Embryonic facial prominence (tissue), 1 donor: ENCODE measurements around the gene PIP4P1.
A peak's percentile ranks its signal among the peaks of the same experiment; 100 is the strongest.

Source experiments
- DNase-seq: peaks from one replicate; pipeline ENCODE4 v3.0.0-alpha.2; 2016; ENCODE audit errors: extremely low spot score

PIP4P1 gene

GRCh38 chr14:20436363-20436755, 24.9 kb downstream of the PIP4P1 start:
- DNase-seq: no peak

DNA sequence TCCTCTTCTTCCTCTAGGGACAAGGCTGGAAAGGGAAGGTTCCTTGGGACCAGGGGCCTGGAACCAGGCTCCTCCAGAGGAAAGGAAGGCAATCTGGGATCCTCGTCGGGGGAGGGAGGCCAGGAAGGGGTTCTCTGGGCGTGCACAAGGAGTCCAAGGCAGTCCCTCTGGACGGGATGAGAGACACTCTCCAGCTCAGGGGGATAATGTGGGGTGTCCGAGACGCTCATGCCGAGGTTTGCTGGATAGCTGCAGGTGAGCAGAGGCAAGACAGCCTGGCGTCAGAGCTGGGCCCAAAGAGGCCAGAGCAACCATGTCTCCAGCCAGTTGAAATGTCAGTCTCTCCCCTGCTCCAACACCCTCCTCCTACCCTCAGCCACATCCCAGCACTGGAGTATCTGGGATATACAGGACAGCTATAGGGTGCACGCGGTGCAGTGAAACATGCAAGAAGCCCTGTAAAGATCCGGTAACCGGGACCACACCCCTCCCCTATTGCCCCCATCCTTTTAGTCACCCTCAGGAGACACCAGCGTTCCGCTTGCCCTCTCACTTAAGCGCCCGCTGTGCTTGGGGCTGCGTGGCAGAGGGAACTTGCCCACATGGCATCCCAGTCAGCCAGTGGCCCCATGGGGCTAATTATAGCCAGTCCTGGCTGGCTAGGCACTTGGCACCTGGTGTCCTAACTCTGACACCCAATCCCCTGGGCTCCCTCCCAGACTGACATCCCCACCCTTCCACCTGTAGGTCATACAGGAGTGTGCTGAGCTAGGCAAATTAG, 25.5 kb downstream of the PIP4P1 start, which contains the start of gene KLHL33:
Gene KLHL33, minus strand, starts transcription at position 585 of the 781 bp plus-strand sequence. Its CDS starts 355 bp downstream, at position 230.
- no peak for DNase-seq

DNA sequence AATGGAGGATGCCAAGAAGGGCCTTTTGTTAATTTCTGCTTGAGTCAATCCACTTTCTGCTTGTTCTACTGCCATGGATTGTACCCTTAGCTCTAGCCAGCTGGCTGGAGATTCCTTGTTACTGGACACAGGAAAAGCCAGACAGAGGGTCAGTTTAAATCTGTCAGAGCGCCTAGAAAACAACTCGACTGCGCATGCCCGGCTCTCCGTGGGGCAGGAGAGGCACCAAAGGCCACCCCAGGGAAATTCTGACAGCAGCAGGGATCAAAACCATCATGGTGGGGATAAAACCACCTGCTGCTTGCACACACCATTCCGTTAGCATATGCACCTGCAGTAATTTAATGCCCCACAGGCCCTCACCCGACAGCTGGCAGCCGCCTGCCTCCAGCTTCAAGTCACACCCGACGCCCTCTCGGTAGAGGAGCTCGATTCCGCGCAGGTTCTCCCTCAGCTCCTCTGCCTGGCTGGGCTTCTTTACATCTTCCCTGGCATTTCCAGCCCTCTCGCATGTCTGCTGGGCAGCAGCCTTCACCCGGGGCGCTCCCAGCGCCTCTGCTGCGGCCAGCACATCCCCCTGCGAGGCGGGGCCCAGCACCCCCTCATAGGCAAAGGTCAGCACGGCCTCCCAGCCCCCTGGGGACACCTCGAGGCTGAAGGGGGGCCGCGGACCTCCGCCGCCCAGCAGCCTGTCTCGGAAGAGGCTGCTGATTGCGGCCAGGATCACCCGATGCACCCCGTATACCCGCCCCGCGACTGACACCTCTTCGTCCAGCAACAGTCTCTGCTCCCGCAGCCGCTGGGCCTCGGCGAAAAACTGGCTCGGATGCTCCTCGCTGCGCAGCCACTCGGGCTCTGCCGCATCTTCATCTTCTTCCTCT, 26.3 kb downstream of the PIP4P1 start:
- DNase-seq: no peak

GRCh38 chr14:20429801-20430669, 31.2 kb downstream of the PIP4P1 start:
- DNase-seq: no peak

- DNase-seq: no peak
These were observed 32.4 kb downstream of the PIP4P1 start for GRCh38 chr14:20428802-20429201.

GRCh38 chr14:20428010-20428365, 33.2 kb downstream of the PIP4P1 start:
- no peak for DNase-seq

DNA sequence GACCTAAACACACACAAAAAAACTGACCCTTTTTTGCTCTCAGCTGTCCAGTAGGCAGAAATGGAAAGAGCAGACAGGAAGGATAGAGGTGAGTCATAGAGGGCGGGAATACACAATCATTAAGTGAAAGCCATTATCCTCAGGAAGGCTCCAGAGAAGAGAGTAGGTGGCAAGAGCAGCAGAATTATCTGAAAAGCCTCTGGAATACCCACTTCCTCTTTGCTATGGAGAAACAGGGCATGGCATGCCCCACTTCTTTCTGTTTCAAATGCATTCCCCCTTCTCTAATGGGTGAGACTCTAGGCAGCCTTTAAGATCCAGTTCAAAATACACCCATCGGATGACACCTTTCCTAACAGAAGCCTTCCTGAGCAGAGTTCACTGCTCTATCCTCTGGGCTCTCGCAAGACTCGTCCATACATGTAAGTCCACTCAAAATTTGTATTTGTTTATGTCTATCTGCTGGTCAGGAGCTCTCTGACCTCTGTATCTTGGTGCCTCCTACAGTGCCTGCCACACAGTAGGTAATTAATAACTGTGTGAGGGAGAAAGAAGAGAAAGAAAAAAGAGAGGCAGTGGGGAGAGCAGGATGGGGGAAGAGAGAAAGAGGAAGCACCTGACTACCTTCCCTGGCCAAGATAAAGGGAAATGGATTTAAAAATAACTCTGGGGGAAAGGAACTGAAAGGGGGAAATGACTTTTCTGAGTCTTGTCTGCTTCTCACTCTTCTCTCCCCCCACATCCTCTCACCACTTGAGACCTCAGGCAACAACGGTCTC, 33.8 kb downstream of the PIP4P1 start:
- no peak for DNase-seq

DNA sequence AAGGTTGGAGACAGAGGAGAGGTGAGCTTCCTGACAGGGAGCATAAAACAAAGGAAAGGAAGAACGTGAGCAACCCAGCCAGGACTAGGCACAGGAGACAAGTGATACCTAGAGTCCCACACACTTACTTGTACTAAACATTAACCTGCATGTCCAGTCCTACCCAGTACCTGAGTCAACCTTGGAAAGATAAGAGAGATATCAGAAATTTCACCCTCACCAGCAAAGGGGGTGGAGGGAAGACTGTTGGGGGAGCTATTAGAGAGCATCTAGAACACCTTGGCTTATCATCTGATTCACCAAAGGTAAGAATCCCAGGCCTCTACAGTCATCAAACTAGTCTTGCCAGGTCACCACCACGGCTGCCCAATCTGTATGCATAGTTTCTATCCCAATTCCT, 36.4 kb downstream of the PIP4P1 start:
- DNase-seq: no peak

- no peak for DNase-seq
These were observed 38.3 kb downstream of the PIP4P1 start for GRCh38 chr14:20422886-20423285.

DNA sequence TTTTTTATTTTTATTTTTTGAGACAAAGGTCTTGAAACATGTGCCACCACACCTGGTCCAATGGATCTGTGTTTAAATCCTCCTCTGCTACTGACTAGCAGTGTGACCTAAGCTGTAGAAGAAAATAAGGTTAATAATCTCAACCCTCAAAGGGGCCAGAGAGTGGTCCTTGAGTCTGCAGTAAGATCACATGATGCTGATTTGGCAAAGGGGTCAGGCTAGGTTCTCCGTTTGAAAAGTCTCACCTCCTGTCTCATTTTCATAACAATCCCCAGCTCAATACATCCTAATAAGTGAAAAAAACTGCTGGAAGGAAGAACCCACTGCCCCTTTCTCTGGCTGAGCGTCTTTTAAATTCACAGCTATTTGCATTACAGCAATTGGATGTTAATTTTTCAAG, 40.0 kb downstream of the PIP4P1 start:
- no peak for DNase-seq

DNA sequence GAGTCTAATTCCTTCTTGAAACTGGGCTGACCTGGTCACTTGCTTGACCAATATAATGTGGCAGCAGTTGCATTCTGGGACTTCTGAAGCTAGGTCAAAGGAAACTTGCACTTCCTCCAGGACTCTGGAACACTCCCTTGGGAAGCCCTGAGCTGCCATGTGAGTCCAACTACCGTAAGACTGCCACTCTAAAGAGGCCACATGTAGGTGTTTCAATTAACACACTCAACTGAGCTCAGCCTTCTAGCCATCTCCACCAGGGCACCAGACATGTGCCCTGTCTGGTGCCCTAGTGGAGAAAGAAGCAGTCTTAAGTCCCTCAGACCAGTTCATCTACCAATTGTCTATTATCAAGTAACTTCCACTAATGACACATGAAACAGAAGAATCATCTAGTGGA, 41.8 kb downstream of the PIP4P1 start:
- DNase-seq: no peak

GRCh38 chr14:20418501-20418909, 42.7 kb downstream of the PIP4P1 start:
- DNase-seq: no peak

DNA sequence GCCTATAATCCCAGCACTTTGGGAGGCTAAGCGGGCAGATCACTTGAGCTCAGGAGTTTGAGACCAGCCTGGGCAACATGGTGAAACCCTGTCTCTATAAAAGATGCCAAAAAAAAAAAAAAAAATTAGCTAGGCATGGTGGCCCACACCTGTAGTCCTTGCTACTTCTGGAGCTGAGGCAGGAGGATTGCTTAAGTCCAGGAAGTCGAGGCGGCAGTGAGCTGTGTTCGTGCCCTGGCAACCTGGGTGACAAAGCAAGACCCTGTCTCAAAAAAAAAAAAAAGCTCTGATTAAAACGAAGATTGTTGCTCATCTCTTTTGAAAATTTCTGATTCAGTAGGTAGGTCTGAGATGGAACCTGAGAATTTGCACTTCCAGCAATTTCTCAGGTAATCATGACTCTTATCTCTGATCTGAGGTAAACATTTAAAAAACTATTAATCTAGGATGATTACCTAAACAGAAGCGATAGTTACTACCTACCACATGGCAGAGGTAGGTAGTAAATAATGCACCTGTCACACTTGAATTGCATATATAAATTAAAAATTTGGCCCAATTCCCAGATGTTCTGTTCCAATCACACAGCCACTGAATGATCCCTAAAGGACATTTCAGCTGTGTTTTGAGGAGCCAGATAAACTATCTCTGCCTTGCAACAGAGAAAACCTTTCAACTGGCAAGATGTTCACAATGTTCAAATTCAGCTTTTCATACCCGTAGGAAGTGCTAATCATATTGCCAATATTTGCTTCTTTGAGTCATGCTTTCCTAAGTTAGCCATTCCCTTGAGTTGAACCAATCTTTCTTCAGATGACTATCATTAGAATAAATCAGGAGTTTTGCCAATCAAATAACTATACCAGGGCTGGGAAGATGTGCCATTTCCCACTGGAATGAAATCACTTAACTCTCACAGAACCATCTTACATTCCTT, 43.7 kb downstream of the PIP4P1 start:
- no peak for DNase-seq

DNA sequence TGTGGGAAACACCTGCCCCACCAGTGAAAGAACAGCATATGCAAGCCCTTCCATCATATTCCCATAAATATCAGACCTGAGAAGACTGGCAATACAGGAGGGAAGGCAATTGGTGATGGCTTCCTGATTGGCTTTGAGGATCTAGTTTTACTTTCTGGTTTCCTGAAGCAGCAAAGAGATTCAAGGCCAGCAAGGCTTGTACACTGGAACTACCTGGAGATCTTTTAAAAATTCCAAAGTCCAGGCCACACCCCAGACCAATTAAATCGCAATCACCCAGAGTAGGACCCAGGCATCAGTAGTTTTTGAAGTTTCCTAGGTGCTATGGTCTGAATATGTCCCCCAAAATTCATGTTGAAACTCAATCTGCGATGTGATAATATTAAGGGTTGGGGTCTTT, 45.0 kb downstream of the PIP4P1 start:
- no peak for DNase-seq

DNA sequence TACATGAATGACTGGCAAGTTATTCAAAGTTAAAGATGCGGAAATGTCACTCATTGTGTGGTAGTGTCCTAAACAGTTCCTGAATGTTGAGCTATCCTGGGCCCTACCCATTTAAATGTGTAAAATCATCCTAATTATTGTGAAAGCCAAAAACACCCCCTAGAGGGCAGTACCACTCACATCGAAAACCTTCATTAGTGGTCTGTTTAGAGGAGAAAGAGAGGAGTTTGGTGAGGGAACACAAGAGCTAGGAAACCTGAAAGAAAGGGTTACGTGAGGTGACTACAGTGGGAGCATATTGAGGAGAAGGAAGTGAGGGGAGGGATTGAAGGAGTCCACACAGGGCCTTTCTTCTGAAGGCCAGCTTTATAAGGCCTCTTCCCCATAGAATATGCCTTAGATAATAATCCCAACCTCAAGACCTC, 45.4 kb downstream of the PIP4P1 start:
- DNase-seq: no peak

DNA sequence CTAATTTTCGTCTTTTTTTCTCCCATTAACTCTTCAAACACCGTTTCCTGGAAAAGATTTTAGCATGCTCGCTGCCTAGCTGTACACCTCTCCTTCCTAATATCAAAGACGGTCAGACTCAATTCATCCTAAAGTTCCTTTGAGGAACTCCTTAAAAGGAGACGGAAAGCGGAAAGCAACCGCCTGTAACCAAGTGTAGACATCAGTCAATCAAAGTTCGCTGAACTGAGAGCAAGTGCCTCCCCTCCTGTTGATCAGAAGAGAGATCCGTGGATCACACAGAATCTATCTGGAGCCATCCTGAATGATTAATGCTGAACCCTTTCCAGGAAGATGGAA, 47.5 kb downstream of the PIP4P1 start:
- DNase-seq: no peak

GRCh38 chr14:20412876-20413743, 48.1 kb downstream of the PIP4P1 start, which contains the start of gene TEP1:
TEP1 (minus strand) TSS chr14:20413501; CDS start chr14:20408439, 5,062 bp downstream.
- peak; percentile 64 for DNase-seq

DNA sequence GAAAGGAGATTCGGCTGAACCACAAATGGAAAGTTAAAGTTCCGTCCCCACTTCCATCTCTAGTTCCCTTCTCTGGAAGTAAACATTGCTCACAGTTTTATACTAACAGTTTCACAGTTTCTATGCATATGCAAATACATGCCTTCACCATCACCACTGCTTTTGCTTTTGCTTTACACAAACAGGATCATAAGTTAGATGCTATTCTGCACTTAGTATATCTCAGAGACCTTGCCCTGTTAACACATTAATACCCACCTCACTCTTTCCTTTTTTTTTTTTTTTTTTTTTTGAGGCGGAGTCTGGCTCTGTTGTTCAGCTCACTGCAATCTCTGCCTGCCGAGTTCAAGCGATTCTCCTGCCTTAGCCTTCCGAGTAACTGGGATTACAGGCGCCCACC, 48.8 kb downstream of the PIP4P1 start:
- DNase-seq: no peak

DNA sequence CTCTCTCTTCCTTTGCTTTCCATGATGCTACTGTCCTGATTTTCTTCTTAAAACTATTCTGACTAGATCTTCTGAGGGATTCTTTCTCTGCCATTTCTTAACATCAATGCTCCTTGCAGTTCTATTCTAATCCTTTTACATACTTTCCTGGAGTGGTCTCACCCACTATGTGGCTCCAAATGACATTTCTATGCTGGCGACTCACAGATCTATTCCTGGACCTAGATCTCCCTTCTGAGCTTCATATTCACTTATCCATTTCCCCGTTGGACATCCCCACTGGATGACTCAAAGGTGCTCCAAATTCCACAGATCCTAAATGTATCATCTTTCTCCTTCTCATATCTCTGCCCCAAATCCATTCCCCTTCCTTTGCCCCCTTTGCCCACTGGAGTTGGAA, 52.0 kb downstream of the PIP4P1 start:
- no peak for DNase-seq
